Esophagus muscularis mucosa (tissue), 4 donors: Measurements from ENCODE around the gene PRR5L. TPM values are rescaled to one million over a fixed set of nuclear protein-coding genes. Genes with fewer than 3 reads are reported as not detected.
"Not testable (repeated sequence)": the region's sequence is repeated elsewhere in the genome, so short reads cannot be mapped to it uniquely, and the experiment has no call there.

ENCODE experiments used
- DNase-seq: peaks from one replicate; pipeline ENCODE4 v3.0.0-alpha.2; 2017; ENCODE audit errors: extremely low spot score
- H3K27ac ChIP-seq, 4 donors: fragments of 200-600 bp; sonication (generic); replicated peaks in 1 of 4; 1 replicate in 3 of 4; 2 replicates in 1 of 4; pipeline ENCODE4 v1.5.1; 2016 to 2019; ENCODE audit warnings: mild to moderate bottlenecking in 1 of 4
- H3K27me3 ChIP-seq, 4 donors: fragments of 200-600 bp; sonication (generic); one replicate each; pipeline versions ENCODE4 v1.5.1 to v1.6.0; 2016 to 2019
- H3K36me3 ChIP-seq, 4 donors: fragments of 200-600 bp; sonication (generic); one replicate each; pipeline ENCODE4 v1.5.1; 2016 to 2019
- H3K4me1 ChIP-seq, 4 donors: fragments of 200-600 bp; sonication (generic); one replicate each; pipeline ENCODE4 v1.5.1; 2016 to 2019
- H3K4me3 ChIP-seq, 4 donors: fragments of 200-600 bp; sonication (generic); 1 replicate in 2 of 4; 2 replicates in 2 of 4; pipeline ENCODE4 v1.5.1; 2016 to 2019; ENCODE audit warnings: mild to moderate bottlenecking in 4 of 4, moderate library complexity in 1 of 4
- H3K9me3 ChIP-seq, 4 donors: fragments of 200-600 bp; sonication (generic); 1 replicate in 3 of 4; 2 replicates in 1 of 4; pipeline ENCODE4 v1.5.1; 2016 to 2019
- CTCF ChIP-seq, 3 experiments: fragments of 200-600 bp in 2 of 3; fragments of 450-650 bp in 1 of 3; sonication (generic) in 2 of 3; IDR thresholded peaks; one replicate each; pipeline ENCODE4 v1.5.1; 2017 to 2019; ENCODE audit warnings: antibody characterized with exemption in 3 of 3, mild to moderate bottlenecking in 2 of 3, moderate library complexity in 1 of 3
- EP300 ChIP-seq: sonication (generic); formaldehyde crosslinking; IDR thresholded peaks from one replicate; pipeline ENCODE4 v1.6.1; 2017; ENCODE audit warnings: antibody characterized with exemption
- POLR2A ChIP-seq: fragments of 450-650 bp; IDR thresholded peaks from one replicate; pipeline ENCODE4 v1.6.1; 2017; ENCODE audit warnings: antibody characterized with exemption, moderate library complexity, mild to moderate bottlenecking, low read depth
- POLR2AphosphoS5 ChIP-seq, 2 donors: sonication (generic); formaldehyde crosslinking; IDR thresholded peaks; one replicate each; pipeline ENCODE4 v1.6.1; 2017; ENCODE audit warnings: antibody characterized with exemption in 2 of 2
- WGBS: methylation state at CpG from one replicate; pipeline ENCODE4 v1.1.5; 2018; 5-methylcytosine and 5-hydroxymethylcytosine counted together
- intact Hi-C: fragments of 100-400 bp; cut with DNase I; formaldehyde crosslinking; loops from one replicate; pipeline ENCODE4 v1.15.1; 2023
- total RNA-seq, 4 donors: library from RNA; depleted of rRNA; stranded (reverse); fragments of >200 nt; gene quantifications; one replicate each; pipeline versions ENCODE4 v1.1.0 to v1.2.1, GENCODE V29; 2016

The PRR5L gene
- total RNA-seq, 4 donors from 2014 or later, result 1.7 to 9.6 (median 3.1) TPM

GRCh38 chr11:36313750-36314433 lies 17.8 kb downstream of the PRR5L start:
- Histone ChIP-seq H3K27ac (no peak overlapping the region), H3K4me1 (no peaks in the 10 kb centered on the region), H3K9me3 (no peaks in the 10 kb centered on the region), H3K27me3 (peaks cover 0 to 23% (median 0%) of the 10 kb centered on the region in 4 donors), H3K4me3 (no peak overlapping the region), H3K36me3 (no peaks in the 10 kb centered on the region)
- intact Hi-C loops, result no loop called here
- 55% methylated on average over 3 of the region's 3 CpGs for WGBS
- DNase-seq, result no peak
- TF ChIP-seq CTCF (IDR thresholded peaks at IDR 0.05) (no peak), POLR2AphosphoS5 (IDR thresholded peaks at IDR 0.05) (no peak), EP300 (no peak), POLR2A (no peak)

DNA sequence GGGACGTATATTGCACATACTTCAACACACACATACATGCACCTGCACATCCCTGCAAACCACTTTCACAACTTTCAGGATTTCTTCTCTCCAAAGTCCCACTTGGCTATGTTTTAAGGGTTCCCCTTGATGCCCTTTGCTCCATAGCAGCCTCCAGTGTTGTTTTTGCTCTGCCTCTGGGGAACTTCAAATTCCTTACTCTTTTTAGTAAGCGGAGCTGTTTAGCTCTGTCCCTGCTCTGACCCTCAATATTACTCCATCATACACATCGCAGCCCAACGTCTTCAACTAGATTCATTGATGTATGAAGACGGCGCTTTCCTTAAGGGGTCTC lies 18.3 kb downstream of the PRR5L start:
- H3K27me3 ChIP-seq, result peaks cover 0 to 23% (median 0%) of the 10 kb centered on the region in 4 donors
- intact Hi-C loops, result no loop called here
- no peaks in the 10 kb centered on the region for H3K36me3 ChIP-seq
- H3K27ac ChIP-seq, result no peak overlapping the region
- H3K4me1 ChIP-seq, result no peaks in the 10 kb centered on the region
- TF ChIP-seq EP300, result no peak
- TF ChIP-seq CTCF (IDR thresholded peaks at IDR 0.05), result no peak
- no peak for TF ChIP-seq POLR2A
- TF ChIP-seq POLR2AphosphoS5 (IDR thresholded peaks at IDR 0.05), result no peak
- DNase-seq, result no peak
- 63% methylated on average over 6 of the region's 6 CpGs for WGBS
- no peaks in the 10 kb centered on the region for H3K9me3 ChIP-seq
- H3K4me3 ChIP-seq, result no peak overlapping the region

- intact Hi-C loops, result no loop called here
- DNase-seq, result no peak
- no peak overlapping the region for H3K4me3 ChIP-seq
- no peaks in the 10 kb centered on the region for H3K4me1 ChIP-seq
- no peaks in the 10 kb centered on the region for H3K9me3 ChIP-seq
- WGBS, result 57% methylated on average over 3 of the region's 3 CpGs
- no peak for TF ChIP-seq POLR2AphosphoS5 (IDR thresholded peaks at IDR 0.05)
- TF ChIP-seq EP300, result no peak
- TF ChIP-seq CTCF (IDR thresholded peaks at IDR 0.05), result no peak
- TF ChIP-seq POLR2A, result no peak
- H3K27me3 ChIP-seq, result peaks cover 0 to 21% (median 0%) of the 10 kb centered on the region in 4 donors
- H3K36me3 ChIP-seq, result no peaks in the 10 kb centered on the region
- no peak overlapping the region for H3K27ac ChIP-seq
These were observed 20.0 kb downstream of the PRR5L start for GRCh38 chr11:36316049-36316448.

- no peaks in the 10 kb centered on the region for H3K36me3 ChIP-seq
- intact Hi-C loops, result no loop called here
- no peak overlapping the region for H3K4me3 ChIP-seq
These were observed 21.9 kb downstream of the PRR5L start for GRCh38 chr11:36317992-36318391.

GRCh38 chr11:36324956-36325355 lies 28.9 kb downstream of the PRR5L start:
- H3K4me1 ChIP-seq, intact Hi-C loops, H3K27ac ChIP-seq, H3K27me3 ChIP-seq, H3K36me3 ChIP-seq, H3K9me3 ChIP-seq, DNase-seq, H3K4me3 ChIP-seq: not testable (repeated sequence)
- 96% methylated on average over 15 of the region's 15 CpGs for WGBS

More at GRCh38 chr11:36317992-36318391, 21.9 kb downstream of the PRR5L start:
- 34% methylated on average over 2 of the region's 2 CpGs for WGBS
- H3K9me3 ChIP-seq, result no peaks in the 10 kb centered on the region
- H3K27ac ChIP-seq, result no peak overlapping the region
- H3K27me3 ChIP-seq, result peaks cover 0 to 9% (median 0%) of the 10 kb centered on the region in 4 donors
- TF ChIP-seq POLR2AphosphoS5 (IDR thresholded peaks at IDR 0.05) (no peak), CTCF (IDR thresholded peaks at IDR 0.05) (no peak), EP300 (no peak), POLR2A (no peak)
- no peaks in the 10 kb centered on the region for H3K4me1 ChIP-seq
- no peak for DNase-seq

- H3K4me3 ChIP-seq, DNase-seq, H3K36me3 ChIP-seq, H3K9me3 ChIP-seq, H3K4me1 ChIP-seq, H3K27me3 ChIP-seq, intact Hi-C loops, H3K27ac ChIP-seq: not testable (repeated sequence)
- 88% methylated on average over 5 of the region's 5 CpGs for WGBS
These were observed 29.3 kb downstream of the PRR5L start for GRCh38 chr11:36325403-36325802.
